ENCODE measurements around the gene LIMS2.

- no peak for TF ChIP-seq CTCF (IDR thresholded peaks at IDR 0.05; ENCODE audit: extremely low read depth in 1 of 2, insufficient read depth in 1 of 2, low read depth in 1 of 2, low read length in 2 of 2)
- TF ChIP-seq POLR2AphosphoS5 (IDR thresholded peaks at IDR 0.05; ENCODE audit: insufficient read depth, low read depth, low read length) = no peak
- no peak for TF ChIP-seq EZH2 (IDR thresholded peaks at IDR 0.05; ENCODE audit: borderline replicate concordance, low read depth, low read length, severe bottlenecking)
- TF ChIP-seq POLR2A (IDR thresholded peaks at IDR 0.05; ENCODE audit: low read depth, low read length) = no peak
- no peak for TF ChIP-seq JUN (IDR thresholded peaks at IDR 0.05; ENCODE audit: borderline replicate concordance, insufficient read depth, insufficient read length, low read depth)
- TF ChIP-seq FOS (IDR thresholded peaks at IDR 0.05; ENCODE audit: borderline replicate concordance, insufficient read depth, low read length) = no peak
- no peak for TF ChIP-seq MAX (IDR thresholded peaks at IDR 0.05; ENCODE audit: insufficient read depth, insufficient read length)
- TF ChIP-seq GATA2 (IDR thresholded peaks at IDR 0.05; ENCODE audit: insufficient read depth, insufficient read length, low read depth, low read length) = no peak
These were observed 28.0 kb upstream of the LIMS2 start for GRCh38 chr2:127703282-127703681.
